Tibial nerve (tissue), 4 donors: ENCODE data around the gene TSPYL1. TPM values are rescaled to one million over a fixed set of nuclear protein-coding genes. Genes with fewer than 3 reads are reported as not detected.

ENCODE experiments used
- DNase-seq, 2 donors: peaks; one replicate each; pipeline ENCODE4 v3.0.0-alpha.2; 2019; ENCODE audit warnings: low spot score in 2 of 2
- H3K27ac ChIP-seq, 4 donors: fragments of 200-600 bp; sonication (generic) in 3 of 4; one replicate each; pipeline ENCODE4 v1.5.1; 2017 to 2019; ENCODE audit warnings: mild to moderate bottlenecking in 1 of 4
- H3K27me3 ChIP-seq, 2 donors: fragments of 200-600 bp; sonication (generic) in 1 of 2; one replicate each; pipeline versions ENCODE4 v1.5.1 to v1.6.0; 2017 to 2019
- H3K36me3 ChIP-seq, 3 donors: fragments of 200-600 bp; sonication (generic); one replicate each; pipeline ENCODE4 v1.5.1; 2018 to 2019
- H3K4me1 ChIP-seq, 4 donors: fragments of 200-600 bp; sonication (generic) in 3 of 4; one replicate each; pipeline ENCODE4 v1.5.1; 2017 to 2019
- H3K4me3 ChIP-seq, 4 donors: fragments of 200-600 bp; sonication (generic) in 3 of 4; one replicate each; pipeline ENCODE4 v1.5.1; 2017 to 2019; ENCODE audit warnings: mild to moderate bottlenecking in 1 of 4, moderate library complexity in 1 of 4
- H3K9me3 ChIP-seq, 4 donors: fragments of 200-600 bp; sonication (generic) in 3 of 4; one replicate each; pipeline ENCODE4 v1.5.1; 2017 to 2019
- EP300 ChIP-seq, 2 donors: sonication (generic); formaldehyde crosslinking; IDR thresholded peaks; one replicate each; pipeline ENCODE4 v1.6.1; 2017; ENCODE audit warnings: antibody characterized with exemption in 2 of 2, mild to moderate bottlenecking in 1 of 2
- POLR2A ChIP-seq, 2 donors: fragments of 450-650 bp; IDR thresholded peaks; one replicate each; pipeline ENCODE4 v1.6.1; 2017; ENCODE audit warnings: antibody characterized with exemption in 2 of 2, mild to moderate bottlenecking in 2 of 2, moderate library complexity in 2 of 2
- WGBS, 2 donors: methylation state at CpG; one replicate each; pipeline ENCODE4 v1.1.5; 2018; 5-methylcytosine and 5-hydroxymethylcytosine counted together
- total RNA-seq, 4 donors: library from RNA; depleted of rRNA; stranded (reverse); fragments of >200 nt; gene quantifications; one replicate each; pipeline ENCODE4 v1.1.0, GENCODE V29; 2016
- TF ChIP-seq, protein P1 (sequence below), 5 experiments: fragments of 200-600 bp in 3 of 5; fragments of 450-650 bp in 2 of 5; sonication (generic) in 3 of 5; IDR thresholded peaks; one replicate each; pipeline ENCODE4 v1.5.1; 2016 to 2019; ENCODE audit warnings: antibody characterized with exemption in 5 of 5, mild to moderate bottlenecking in 3 of 5, moderate library complexity in 2 of 5

Gene TSPYL1
- total RNA-seq, 4 donors from 2014 or later: 39.8 to 53.6 (median 43.3) TPM

- no peaks in the 10 kb centered on the region for H3K36me3 ChIP-seq
- H3K4me1 ChIP-seq: peaks cover 0 to 41% (median 7%) of the 10 kb centered on the region in 4 donors
- no peak overlapping the region for H3K27ac ChIP-seq
- no peak overlapping the region for H3K4me3 ChIP-seq
- TF ChIP-seq, protein P1, sequence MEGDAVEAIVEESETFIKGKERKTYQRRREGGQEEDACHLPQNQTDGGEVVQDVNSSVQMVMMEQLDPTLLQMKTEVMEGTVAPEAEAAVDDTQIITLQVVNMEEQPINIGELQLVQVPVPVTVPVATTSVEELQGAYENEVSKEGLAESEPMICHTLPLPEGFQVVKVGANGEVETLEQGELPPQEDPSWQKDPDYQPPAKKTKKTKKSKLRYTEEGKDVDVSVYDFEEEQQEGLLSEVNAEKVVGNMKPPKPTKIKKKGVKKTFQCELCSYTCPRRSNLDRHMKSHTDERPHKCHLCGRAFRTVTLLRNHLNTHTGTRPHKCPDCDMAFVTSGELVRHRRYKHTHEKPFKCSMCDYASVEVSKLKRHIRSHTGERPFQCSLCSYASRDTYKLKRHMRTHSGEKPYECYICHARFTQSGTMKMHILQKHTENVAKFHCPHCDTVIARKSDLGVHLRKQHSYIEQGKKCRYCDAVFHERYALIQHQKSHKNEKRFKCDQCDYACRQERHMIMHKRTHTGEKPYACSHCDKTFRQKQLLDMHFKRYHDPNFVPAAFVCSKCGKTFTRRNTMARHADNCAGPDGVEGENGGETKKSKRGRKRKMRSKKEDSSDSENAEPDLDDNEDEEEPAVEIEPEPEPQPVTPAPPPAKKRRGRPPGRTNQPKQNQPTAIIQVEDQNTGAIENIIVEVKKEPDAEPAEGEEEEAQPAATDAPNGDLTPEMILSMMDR (IDR thresholded peaks at IDR 0.05): no peak
- no peak for TF ChIP-seq POLR2A (IDR thresholded peaks at IDR 0.05)
- TF ChIP-seq EP300 (IDR thresholded peaks at IDR 0.05): peak in 1 of 2 donors; percentile 6
- no peaks in the 10 kb centered on the region for H3K9me3 ChIP-seq
- no peaks in the 10 kb centered on the region for H3K27me3 ChIP-seq
- no peak for DNase-seq
Observed at GRCh38 chr6:116314878-116315277, 35.1 kb upstream of the TSPYL1 start.

GRCh38 chr6:116314218-116314617, 34.5 kb upstream of the TSPYL1 start:
- H3K4me3 ChIP-seq: no peak overlapping the region

DNA sequence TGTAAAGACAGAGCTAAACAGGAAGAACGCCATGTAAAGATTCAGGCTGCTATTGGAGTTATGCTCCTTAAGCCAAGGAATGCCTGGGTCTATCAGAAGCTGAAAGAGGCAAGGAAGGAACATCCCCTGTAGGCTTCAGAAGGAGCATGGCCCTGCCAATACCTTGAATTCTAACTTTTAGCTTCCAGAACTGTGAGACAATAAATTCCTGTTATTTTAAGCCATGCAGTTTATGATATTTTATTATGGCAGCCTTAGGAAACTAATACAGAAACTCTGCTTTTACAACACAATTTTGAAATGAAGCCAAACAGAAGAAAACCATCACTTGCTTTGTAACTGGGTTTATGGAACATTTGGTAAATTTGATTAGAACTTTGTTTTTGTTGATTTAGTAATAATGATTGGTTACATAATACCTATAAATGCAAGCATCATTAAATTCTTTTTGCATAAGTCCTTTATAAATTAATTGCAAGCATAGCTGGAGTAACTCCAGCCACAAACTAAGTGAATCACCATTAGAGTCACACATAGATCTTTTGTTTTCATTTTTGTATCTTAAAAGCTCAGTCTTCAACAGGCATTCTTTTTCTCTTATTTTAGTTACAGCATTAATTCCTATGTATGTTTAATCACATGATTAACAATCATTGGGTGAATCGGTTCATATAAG, 33.5 kb upstream of the TSPYL1 start:
- Histone ChIP-seq H3K4me1 (peaks cover 0 to 41% (median 7%) of the 10 kb centered on the region in 4 donors), H3K9me3 (no peaks in the 10 kb centered on the region), H3K4me3 (no peak overlapping the region), H3K27ac (no peak overlapping the region), H3K27me3 (no peaks in the 10 kb centered on the region), H3K36me3 (no peaks in the 10 kb centered on the region)
- TF ChIP-seq EP300 (IDR thresholded peaks at IDR 0.05): no peak
- no peak for TF ChIP-seq POLR2A (IDR thresholded peaks at IDR 0.05)
- TF ChIP-seq, protein P1 (IDR thresholded peaks at IDR 0.05): no peak
- no peak for DNase-seq
- WGBS, 2 donors: 66 to 70% methylated on average over 2 of the region's 2 CpGs

More at GRCh38 chr6:116314218-116314617, 34.5 kb upstream of the TSPYL1 start:
- TF ChIP-seq, protein P1 (IDR thresholded peaks at IDR 0.05): no peak
- TF ChIP-seq EP300 (IDR thresholded peaks at IDR 0.05): no peak
- TF ChIP-seq POLR2A (IDR thresholded peaks at IDR 0.05): no peak
- Histone ChIP-seq H3K36me3 (no peaks in the 10 kb centered on the region), H3K4me1 (peaks cover 0 to 41% (median 7%) of the 10 kb centered on the region in 4 donors), H3K27ac (no peak overlapping the region), H3K9me3 (no peaks in the 10 kb centered on the region), H3K27me3 (no peaks in the 10 kb centered on the region)
- no peak for DNase-seq

DNA sequence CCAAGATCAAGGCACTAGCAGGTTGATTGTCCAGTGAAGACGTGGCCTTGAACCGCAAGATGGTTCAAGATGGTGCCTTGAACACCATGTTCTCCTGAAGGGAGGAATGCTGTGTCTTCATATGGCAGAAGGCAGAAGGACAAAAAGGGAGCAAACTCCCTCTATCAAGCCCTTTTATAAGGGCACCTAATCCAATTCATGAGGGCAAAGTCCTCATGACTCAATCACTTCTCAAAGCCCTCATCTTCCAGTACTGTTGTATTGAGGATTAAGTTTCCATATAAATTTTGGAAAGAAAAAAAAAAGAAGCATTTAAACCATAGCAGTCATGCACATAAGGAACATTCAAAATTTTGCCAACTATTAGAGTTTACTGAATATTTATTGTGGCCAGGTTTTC, 29.9 kb upstream of the TSPYL1 start:
- Histone ChIP-seq H3K27me3 (no peaks in the 10 kb centered on the region), H3K36me3 (no peaks in the 10 kb centered on the region), H3K4me1 (peaks cover 0 to 18% (median 5%) of the 10 kb centered on the region in 4 donors), H3K9me3 (no peaks in the 10 kb centered on the region), H3K4me3 (no peak overlapping the region), H3K27ac (no peak overlapping the region)
- TF ChIP-seq EP300 (IDR thresholded peaks at IDR 0.05) (no peak), POLR2A (IDR thresholded peaks at IDR 0.05) (no peak)
- TF ChIP-seq, protein P1 (IDR thresholded peaks at IDR 0.05): no peak
- DNase-seq: no peak
- WGBS, 2 donors: 47 to 50% methylated on average over 2 of the region's 2 CpGs

DNA sequence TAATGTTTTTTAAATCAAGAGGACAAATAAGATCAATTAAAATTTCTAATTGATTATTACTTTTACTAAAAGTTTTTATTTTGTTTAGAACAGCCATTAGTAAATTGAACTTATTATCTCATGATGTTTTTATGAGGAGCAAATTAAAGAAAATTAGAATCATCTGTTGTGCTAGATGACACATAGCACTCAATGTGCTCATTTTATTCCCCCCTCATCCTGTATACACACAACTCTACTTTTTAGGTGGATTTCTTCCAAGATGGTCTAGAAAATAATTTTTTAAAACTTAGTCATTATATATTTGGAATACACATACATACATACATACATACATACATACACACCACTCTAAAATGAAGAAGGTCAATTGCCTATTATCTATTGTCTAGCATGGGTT, 29.3 kb upstream of the TSPYL1 start:
- H3K4me1 ChIP-seq: peaks cover 0 to 12% (median 3%) of the 10 kb centered on the region in 4 donors
- no peaks in the 10 kb centered on the region for H3K27me3 ChIP-seq
- no peaks in the 10 kb centered on the region for H3K36me3 ChIP-seq
- no peak for TF ChIP-seq POLR2A (IDR thresholded peaks at IDR 0.05)
- TF ChIP-seq EP300 (IDR thresholded peaks at IDR 0.05): no peak
- TF ChIP-seq, protein P1 (IDR thresholded peaks at IDR 0.05): no peak
- H3K9me3 ChIP-seq: no peaks in the 10 kb centered on the region
- no peak overlapping the region for H3K4me3 ChIP-seq
- no peak for DNase-seq
- H3K27ac ChIP-seq: no peak overlapping the region
